Gastrocnemius medialis (tissue), 4 donors: ENCODE data around the gene ATXN1. TPM values are rescaled to one million over a fixed set of nuclear protein-coding genes. Genes with fewer than 3 reads are reported as not detected.

Experiments
- ATAC-seq, 2 donors: fragments of 150-250 bp; one replicate each; pipeline ENCODE4 v1.9.1; 2016
- DNase-seq, 2 donors: peaks; one replicate each; pipeline ENCODE4 v3.0.0-alpha.2; 2019
- H3K27ac ChIP-seq, 4 donors: fragments of 200-600 bp; sonication (generic); 1 replicate in 1 of 4; 2 replicates in 3 of 4; pipeline ENCODE4 v1.5.1; 2016 to 2018; ENCODE audit warnings: mild to moderate bottlenecking in 2 of 4, moderate library complexity in 1 of 4
- H3K27me3 ChIP-seq, 3 donors: fragments of 200-600 bp; sonication (generic) in 2 of 3; 1 replicate in 1 of 3; 2 replicates in 2 of 3; pipeline versions ENCODE4 v1.5.1 to v1.6.0; 2016 to 2019; ENCODE audit warnings: mild to moderate bottlenecking in 1 of 3, moderate library complexity in 1 of 3
- H3K36me3 ChIP-seq, 2 donors: fragments of 200-600 bp; sonication (generic) in 1 of 2; one replicate each; pipeline ENCODE4 v1.5.1; 2017 to 2018
- H3K4me1 ChIP-seq, 2 donors: fragments of 200-600 bp; sonication (generic) in 1 of 2; one replicate each; pipeline ENCODE4 v1.5.1; 2016 to 2017; ENCODE audit warnings: mild to moderate bottlenecking in 2 of 2
- H3K4me3 ChIP-seq, 4 donors: fragments of 200-600 bp; sonication (generic) in 3 of 4; 1 replicate in 1 of 4; 2 replicates in 3 of 4; pipeline ENCODE4 v1.5.1; 2016 to 2019; ENCODE audit warnings: mild to moderate bottlenecking in 2 of 4
- H3K9me3 ChIP-seq, 3 donors: fragments of 200-600 bp; sonication (generic) in 2 of 3; 1 replicate in 1 of 3; 2 replicates in 2 of 3; pipeline ENCODE4 v1.5.1; 2016 to 2019
- CTCF ChIP-seq, 5 experiments: fragments of 450-650 bp in 3 of 5; fragments of 200-600 bp in 2 of 5; sonication (generic) in 2 of 5; IDR thresholded peaks in 4 of 5; conservative IDR thresholded peaks in 1 of 5; 1 replicate in 4 of 5; 2 replicates in 1 of 5; pipeline ENCODE4 v1.5.1; 2016 to 2019; ENCODE audit warnings: antibody characterized with exemption in 5 of 5, mild to moderate bottlenecking in 3 of 5, moderate library complexity in 3 of 5
- POLR2A ChIP-seq, 2 donors: fragments of 450-650 bp; IDR thresholded peaks; one replicate each; pipeline ENCODE4 v1.6.1; 2017; ENCODE audit warnings: antibody characterized with exemption in 2 of 2, mild to moderate bottlenecking in 2 of 2, moderate library complexity in 2 of 2
- in situ Hi-C, 4 donors: fragments of 200-750 bp; cut with MboI; loops; one replicate each; pipeline versions ENCODE4 v1.15.0 to v1.8.0; 2017; ENCODE audit warnings: low sequenced_read_pairs in 4 of 4
- intact Hi-C: fragments of 100-400 bp; cut with DNase I; formaldehyde crosslinking; loops from one replicate; pipeline ENCODE4 v1.15.1; 2023; ENCODE audit warnings: low total_unique reads
- total RNA-seq, 4 donors: library from RNA; depleted of rRNA; stranded (reverse); fragments of >200 nt; gene quantifications; one replicate each; pipeline versions ENCODE4 v1.1.0 to v1.2.3, GENCODE V29; 2016

ATXN1 gene
- total RNA-seq, 4 donors from 2014 or later: 21.8 to 42.9 (median 33.1) TPM

GRCh38 chr6:16737925-16738324 lies 23.3 kb downstream of the ATXN1 start:
- DNase-seq: no peak
- no peaks in the 10 kb centered on the region for H3K36me3 ChIP-seq
- peak overlapping the region; percentile 69 to 83 (median 80) for H3K27ac ChIP-seq
- H3K4me1 ChIP-seq: peaks cover 69% of the 10 kb centered on the region in 2 donors
- no peak for ATAC-seq
- TF ChIP-seq POLR2A (IDR thresholded peaks at IDR 0.05) (no peak), CTCF (IDR thresholded peaks at IDR 0.05 in 4 of 5, conservative IDR thresholded peaks at IDR 0.05 in 1 of 5) (no peak)
- no peaks in the 10 kb centered on the region for H3K9me3 ChIP-seq
- no peaks in the 10 kb centered on the region for H3K27me3 ChIP-seq
- in situ Hi-C loops: no loop called here
- intact Hi-C loops: no loop called here
- H3K4me3 ChIP-seq: no peak overlapping the region

- in situ Hi-C loops: no loop called here
- intact Hi-C loops: no loop called here
- Histone ChIP-seq H3K27ac (peak overlapping the region; percentile 69 to 83 (median 80)), H3K9me3 (no peaks in the 10 kb centered on the region), H3K36me3 (no peaks in the 10 kb centered on the region), H3K27me3 (no peaks in the 10 kb centered on the region), H3K4me3 (peak overlapping the region in 1 of 4 donors; percentile 4), H3K4me1 (peaks cover 69 to 76% of the 10 kb centered on the region in 2 donors)
- peak in 1 of 2 donors; percentile 34 for ATAC-seq
- DNase-seq: no peak
- TF ChIP-seq CTCF (IDR thresholded peaks at IDR 0.05 in 4 of 5, conservative IDR thresholded peaks at IDR 0.05 in 1 of 5) (no peak), POLR2A (IDR thresholded peaks at IDR 0.05) (no peak)
Measured at GRCh38 chr6:16736856-16737775, 24.1 kb downstream of the ATXN1 start.

- intact Hi-C loops (no loop called here), in situ Hi-C loops (no loop called here)
- DNase-seq (no peak), ATAC-seq (no peak)
- no peak for TF ChIP-seq POLR2A (IDR thresholded peaks at IDR 0.05)
- TF ChIP-seq CTCF (IDR thresholded peaks at IDR 0.05 in 4 of 5, conservative IDR thresholded peaks at IDR 0.05 in 1 of 5): no peak
- Histone ChIP-seq H3K4me1 (peaks cover 71 to 73% of the 10 kb centered on the region in 2 donors), H3K9me3 (no peaks in the 10 kb centered on the region), H3K4me3 (no peak overlapping the region), H3K27me3 (no peaks in the 10 kb centered on the region), H3K36me3 (no peaks in the 10 kb centered on the region), H3K27ac (no peak overlapping the region)
Measured at GRCh38 chr6:16735014-16735413, 26.2 kb downstream of the ATXN1 start.

- no peak overlapping the region for H3K4me3 ChIP-seq
- in situ Hi-C loops: no loop called here
- no peaks in the 10 kb centered on the region for H3K27me3 ChIP-seq
- H3K36me3 ChIP-seq: no peaks in the 10 kb centered on the region
- no peak for TF ChIP-seq CTCF (IDR thresholded peaks at IDR 0.05 in 4 of 5, conservative IDR thresholded peaks at IDR 0.05 in 1 of 5)
- TF ChIP-seq POLR2A (IDR thresholded peaks at IDR 0.05): no peak
- H3K4me1 ChIP-seq: peaks cover 53 to 63% of the 10 kb centered on the region in 2 donors
- ATAC-seq (no peak), DNase-seq (no peak)
- intact Hi-C loops: no loop called here
- H3K27ac ChIP-seq: no peak overlapping the region
- H3K9me3 ChIP-seq: no peaks in the 10 kb centered on the region
Measured at GRCh38 chr6:16733085-16733484, 28.2 kb downstream of the ATXN1 start.
